NCI-H524 (cell line): ENCODE results near the gene TMEM135.

Source experiments
- DNase-seq, 2 experiments: peaks; one replicate each; lab custom pipeline; 2025; lab: John Stamatoyannopoulos, UW

TMEM135 gene

GRCh38 chr11:87353771-87354345, 316.1 kb downstream of the TMEM135 start:
- DNase-seq: no peak

DNA sequence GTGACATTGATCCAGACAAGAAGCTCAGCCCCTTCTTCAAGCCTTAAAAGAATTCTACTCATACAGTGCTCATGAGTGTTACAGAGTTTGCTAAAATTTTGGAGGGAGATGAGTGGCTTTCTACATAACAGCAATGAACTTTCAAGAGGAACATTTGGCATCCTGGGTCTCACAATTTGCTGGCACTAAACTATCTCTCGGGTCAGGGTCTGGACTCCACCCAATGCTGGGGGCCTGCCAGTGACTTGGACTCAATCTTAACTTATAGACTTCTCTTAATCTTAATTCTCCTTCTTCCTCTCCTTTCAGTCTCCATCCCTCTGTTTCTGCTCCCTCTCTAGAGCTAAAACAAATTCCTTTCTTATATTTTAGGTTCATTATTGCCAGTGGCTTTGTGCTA, 317.9 kb downstream of the TMEM135 start:
- no peak for DNase-seq

DNA sequence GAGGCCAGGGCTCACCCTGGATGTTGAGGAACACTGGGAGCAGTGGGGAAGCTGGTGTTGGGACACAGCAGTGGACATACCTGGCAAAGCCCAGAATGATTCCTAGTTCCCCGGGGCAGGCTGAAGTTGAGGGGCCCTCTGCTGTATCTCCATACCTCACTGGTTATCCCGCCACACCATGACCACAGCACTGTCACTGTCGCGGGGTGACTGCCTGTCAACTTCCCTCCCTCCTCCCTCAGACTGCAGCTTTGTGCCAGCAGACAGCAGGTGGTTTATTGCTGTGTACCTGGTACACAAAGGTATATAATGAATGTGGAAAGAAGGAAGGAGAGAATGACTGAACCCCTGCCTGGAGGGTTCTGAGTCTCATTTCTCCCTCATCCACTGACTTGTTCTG, 318.7 kb downstream of the TMEM135 start:
- no peak for DNase-seq

GRCh38 chr11:87358461-87358860, 320.7 kb downstream of the TMEM135 start:
- no peak for DNase-seq

- no peak for DNase-seq
These were observed 321.7 kb downstream of the TMEM135 start for GRCh38 chr11:87359401-87359800.

DNA sequence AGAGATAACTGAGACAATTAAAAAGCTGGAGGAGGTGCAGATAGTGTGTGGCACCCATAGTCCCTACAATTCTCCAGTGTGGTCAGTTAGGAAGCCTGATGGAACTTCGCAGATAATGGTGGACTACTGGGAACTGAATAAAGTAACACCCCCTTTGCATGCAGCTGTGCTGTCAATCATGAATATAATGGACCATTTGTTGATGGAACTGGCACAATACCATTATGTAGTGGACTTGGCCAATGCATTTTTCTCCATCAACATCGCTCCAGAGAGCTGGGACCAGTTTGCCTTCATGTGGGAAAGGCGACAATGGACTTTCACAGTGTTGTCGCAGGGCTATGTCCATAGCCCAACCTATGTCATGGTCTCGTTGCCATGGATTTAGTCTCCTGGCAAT, 324.2 kb downstream of the TMEM135 start:
- no peak for DNase-seq

DNA sequence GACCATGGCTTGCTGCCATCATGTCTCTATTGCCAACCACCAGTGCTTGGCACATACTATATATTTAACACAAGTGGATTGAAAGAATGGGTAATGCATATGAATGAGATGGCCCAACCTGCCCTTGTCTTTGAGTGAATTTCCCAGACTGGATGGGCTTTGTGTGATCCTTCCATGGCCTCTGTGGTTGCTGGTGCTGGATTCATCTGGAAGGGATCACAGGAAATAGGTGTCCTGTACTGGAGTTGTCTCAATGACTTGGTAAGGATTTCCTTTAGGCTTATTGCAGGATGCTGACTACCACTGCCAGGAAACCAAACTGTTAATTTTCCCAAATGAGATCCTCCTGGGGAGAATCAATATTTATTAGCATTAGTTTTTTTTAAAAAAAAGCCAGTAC, 328.6 kb downstream of the TMEM135 start:
- no peak for DNase-seq

DNA sequence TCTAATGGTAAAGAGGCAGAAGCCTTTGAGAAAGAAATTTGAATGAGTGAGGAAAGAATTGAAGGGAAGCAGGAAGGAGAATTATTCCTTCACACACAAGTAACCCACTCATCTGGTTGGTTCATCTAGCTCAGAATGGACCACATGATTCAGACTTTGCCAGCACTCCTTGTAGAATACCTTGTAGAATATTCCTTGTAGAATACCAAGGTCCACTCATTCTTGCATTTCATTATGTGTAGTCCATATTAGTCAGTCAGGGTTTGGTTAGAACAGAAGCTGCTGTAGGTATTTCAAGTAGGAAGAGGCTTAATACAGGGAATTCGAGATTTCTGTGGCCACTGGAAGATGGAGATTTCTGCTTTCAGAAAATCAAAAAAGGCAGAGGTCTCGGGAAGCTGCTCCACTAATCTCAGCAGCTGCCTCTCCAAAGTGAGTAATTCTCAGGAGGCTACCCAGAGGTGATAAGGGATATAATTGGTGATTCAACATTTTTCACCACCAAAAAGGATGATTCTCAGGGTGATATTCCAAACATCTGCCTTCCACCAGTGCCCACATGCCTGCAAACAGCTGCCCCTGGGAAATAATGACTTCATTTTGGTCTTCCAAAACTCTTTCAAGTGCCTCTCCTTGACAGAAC, 329.1 kb downstream of the TMEM135 start:
- no peak for DNase-seq

GRCh38 chr11:87368151-87368550, 330.4 kb downstream of the TMEM135 start:
- no peak for DNase-seq

DNA sequence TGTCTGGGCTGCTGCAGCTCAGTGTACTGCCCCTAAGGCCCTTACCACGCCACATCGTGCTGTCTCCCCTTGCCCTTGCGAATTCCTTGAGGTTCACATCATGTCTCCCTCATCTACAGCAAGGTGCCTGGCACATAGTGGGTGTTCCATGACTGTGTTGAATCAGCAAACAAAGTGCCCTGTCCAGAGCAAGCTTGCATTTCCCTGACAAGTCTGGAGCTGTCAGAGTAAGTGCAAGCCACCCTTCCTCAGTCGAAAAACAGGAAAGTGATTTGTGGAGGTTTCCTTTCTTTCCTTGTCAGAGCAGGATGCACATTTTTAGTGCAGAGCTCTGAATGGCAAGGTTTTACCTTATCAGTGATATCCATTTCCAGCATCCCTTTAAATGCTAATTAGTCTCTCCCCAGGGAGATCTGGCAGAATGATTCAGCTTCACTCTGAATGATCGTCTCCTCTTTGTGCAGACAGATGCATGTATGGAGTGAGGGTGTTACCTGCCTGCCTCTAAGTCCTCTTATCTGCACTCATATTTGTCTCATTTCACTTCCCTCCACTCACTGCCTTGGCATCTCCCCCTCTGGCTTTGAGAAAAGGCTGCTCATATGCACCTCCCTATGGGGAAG, 331.2 kb downstream of the TMEM135 start:
- DNase-seq: peak in 1 of 2 experiments; percentile 35

GRCh38 chr11:87369888-87370287, 332.2 kb downstream of the TMEM135 start:
- DNase-seq: no peak

- DNase-seq: no peak
These were observed 334.3 kb downstream of the TMEM135 start for GRCh38 chr11:87372065-87372464.
